Liver (tissue), 9 donors: ENCODE measurements around the gene RWDD3. TPM values are rescaled to one million over a fixed set of nuclear protein-coding genes. Genes with fewer than 3 reads are reported as not detected.

Experiments
- DNase-seq: peaks from one replicate; pipeline ENCODE4 v3.0.0-alpha.2; 2017; ENCODE audit warnings: low spot score
- H3K27ac ChIP-seq, 2 donors: one replicate each; pipeline ENCODE4 v1.7.0; 2013; ENCODE audit warnings: inconsistent platforms in 2 of 2, low read length in 2 of 2, control low read depth in 1 of 2, low read depth in 1 of 2, mild to moderate bottlenecking in 1 of 2
- H3K27me3 ChIP-seq, 4 donors: one replicate each; pipeline versions ENCODE4 v1.6.1 to v1.7.0; 2013; ENCODE audit warnings: low read length in 3 of 4, inconsistent platforms in 1 of 4, mild to moderate bottlenecking in 1 of 4, moderate library complexity in 1 of 4; ENCODE audit not compliant: control insufficient read depth in 4 of 4, insufficient read depth in 4 of 4
- H3K36me3 ChIP-seq, 4 donors: one replicate each; pipeline versions ENCODE4 v1.6.1 to v1.7.0; 2013; ENCODE audit warnings: low read length in 3 of 4, mild to moderate bottlenecking in 3 of 4, low read depth in 1 of 4, moderate library complexity in 1 of 4; ENCODE audit not compliant: control insufficient read depth in 4 of 4, insufficient read depth in 3 of 4
- H3K4me1 ChIP-seq, 4 donors: one replicate each; pipeline versions ENCODE4 v1.6.1 to v1.7.0; 2013; ENCODE audit warnings: low read length in 3 of 4, mild to moderate bottlenecking in 3 of 4, moderate library complexity in 1 of 4; ENCODE audit not compliant: control insufficient read depth in 4 of 4, insufficient read depth in 4 of 4
- H3K4me3 ChIP-seq, 3 donors: one replicate each; pipeline versions ENCODE4 v1.6.1 to v1.7.0; 2013; ENCODE audit warnings: low read length in 3 of 3, control low read depth in 1 of 3, low read depth in 1 of 3, mild to moderate bottlenecking in 1 of 3
- H3K9ac ChIP-seq, 2 donors: one replicate each; pipeline ENCODE4 v1.7.0; 2013; ENCODE audit warnings: low read length in 2 of 2, mild to moderate bottlenecking in 2 of 2, moderate library complexity in 2 of 2, control low read depth in 1 of 2, low read depth in 1 of 2
- H3K9me3 ChIP-seq, 4 donors: one replicate each; pipeline versions ENCODE4 v1.6.1 to v1.7.0; 2013; ENCODE audit warnings: low read length in 3 of 4; ENCODE audit not compliant: control insufficient read depth in 4 of 4
- ATF3 ChIP-seq: IDR thresholded peaks from 2 replicates; pipeline ENCODE4 v1.6.1; 2016; ENCODE audit warnings: antibody characterized with exemption
- CTCF ChIP-seq: fragments of 150-350 bp; IDR thresholded peaks from 2 replicates; pipeline ENCODE4 v1.5.1; 2017; ENCODE audit warnings: improper control_type of control experiment, low read depth, low read length; ENCODE audit not compliant: missing input control
- EGR1 ChIP-seq, 2 donors: IDR thresholded peaks; 2 replicates each; pipeline ENCODE4 v1.6.1; 2016 to 2018; ENCODE audit warnings: antibody characterized with exemption in 2 of 2, low read depth in 2 of 2
- FOXA1 ChIP-seq: IDR thresholded peaks from 2 replicates; pipeline ENCODE4 v1.6.1; 2016; ENCODE audit warnings: antibody characterized with exemption
- FOXA2 ChIP-seq: IDR thresholded peaks from 2 replicates; pipeline ENCODE4 v1.6.1; 2016; ENCODE audit warnings: antibody characterized with exemption
- GABPA ChIP-seq, 2 donors: IDR thresholded peaks in 1 of 2; conservative IDR thresholded peaks in 1 of 2; 2 replicates each; pipeline ENCODE4 v1.6.1; 2016; ENCODE audit warnings: antibody characterized with exemption in 2 of 2, mild to moderate bottlenecking in 1 of 2, moderate library complexity in 1 of 2
- HNF4A ChIP-seq, 2 donors: conservative IDR thresholded peaks; 2 replicates each; pipeline ENCODE4 v1.6.1; 2016; ENCODE audit warnings: antibody characterized with exemption in 2 of 2, mild to moderate bottlenecking in 2 of 2
- HNF4G ChIP-seq: IDR thresholded peaks from 2 replicates; pipeline ENCODE4 v1.6.1; 2016; ENCODE audit warnings: antibody characterized with exemption
- JUND ChIP-seq, 2 donors: IDR thresholded peaks; 2 replicates each; pipeline ENCODE4 v1.6.1; 2016; ENCODE audit warnings: antibody characterized with exemption in 2 of 2
- MAX ChIP-seq: IDR thresholded peaks from 2 replicates; pipeline ENCODE4 v1.6.1; 2016; ENCODE audit warnings: antibody characterized with exemption
- NR2F2 ChIP-seq: IDR thresholded peaks from 2 replicates; pipeline ENCODE4 v1.6.1; 2016; ENCODE audit warnings: antibody characterized with exemption
- RAD21 ChIP-seq, 2 donors: IDR thresholded peaks; 2 replicates each; pipeline ENCODE4 v1.6.1; 2016; ENCODE audit warnings: antibody characterized with exemption in 2 of 2, mild to moderate bottlenecking in 2 of 2
- RXRA ChIP-seq, 2 donors: IDR thresholded peaks; 2 replicates each; pipeline ENCODE4 v1.6.1; 2017 to 2018; ENCODE audit warnings: antibody characterized with exemption in 2 of 2, mild to moderate bottlenecking in 1 of 2
- SP1 ChIP-seq: IDR thresholded peaks from 2 replicates; pipeline ENCODE4 v1.6.1; 2018; ENCODE audit warnings: antibody characterized with exemption, mild to moderate bottlenecking
- TAF1 ChIP-seq: conservative IDR thresholded peaks from 2 replicates; pipeline ENCODE4 v1.6.1; 2016; ENCODE audit warnings: antibody characterized with exemption, mild to moderate bottlenecking
- YY1 ChIP-seq: IDR thresholded peaks from 2 replicates; pipeline ENCODE4 v1.6.1; 2016; ENCODE audit warnings: antibody characterized with exemption, mild to moderate bottlenecking
- WGBS: extraction: QIAGEN DNeasy Blood & Tissue Kit; methylation state at CpG from one replicate; pipeline ENCODE4 v1.1.7; 2013; 5-methylcytosine and 5-hydroxymethylcytosine counted together
- polyA plus RNA-seq, 2 donors: library from polyadenylated mRNA; stranded (reverse) in 1 of 2; unstranded in 1 of 2; fragments of 200-250 nt in 1 of 2; fragments of >200 nt in 1 of 2; fragmentation: Nextera tagmentation in 1 of 2; extraction: Ambion mirVana in 1 of 2; gene quantifications; one replicate each; pipeline versions ENCODE4 v1.2.1 to v1.2.3, GENCODE V29; 2013 to 2015
- total RNA-seq, 2 donors: library from RNA; depleted of rRNA; stranded (reverse); fragments of >200 nt; gene quantifications; one replicate each; pipeline ENCODE4 v1.2.3, GENCODE V29; 2014
- TF ChIP-seq, protein P1 (sequence below): IDR thresholded peaks from 2 replicates; pipeline ENCODE4 v1.6.1; 2016; ENCODE audit warnings: antibody characterized with exemption
- TF ChIP-seq, protein P2 (sequence below): IDR thresholded peaks from 2 replicates; pipeline ENCODE4 v1.6.1; 2016; ENCODE audit warnings: antibody characterized with exemption, mild to moderate bottlenecking
- donor health status: healthy.
- donor health status: healthy.
- donor health status: healthy.
- donor health status: healthy.
- donor health status: healthy.

Gene RWDD3
- total and polyA plus RNA-seq, 4 donors, result 5.8 to 11.1 (median 7.0) TPM

GRCh38 chr1:95217371-95217770 lies 16.6 kb upstream of the RWDD3 start:
- Histone ChIP-seq H3K27me3 (no peaks in the 10 kb centered on the region), H3K36me3 (peaks cover 0 to 3% (median 2%) of the 10 kb centered on the region in 4 donors), H3K9me3 (no peaks in the 10 kb centered on the region), H3K4me1 (no peaks in the 10 kb centered on the region), H3K4me3 (no peak overlapping the region), H3K27ac (no peak overlapping the region), H3K9ac (no peak overlapping the region)
- no peak for DNase-seq
- WGBS, result 86% methylated on average over 1 of the region's 1 CpG
- TF ChIP-seq CTCF, result no peak
- TF ChIP-seq ATF3, result no peak
- TF ChIP-seq JUND (IDR thresholded peaks at IDR 0.05), result no peak
- no peak for TF ChIP-seq FOXA1
- TF ChIP-seq TAF1, result no peak
- TF ChIP-seq, protein P1, sequence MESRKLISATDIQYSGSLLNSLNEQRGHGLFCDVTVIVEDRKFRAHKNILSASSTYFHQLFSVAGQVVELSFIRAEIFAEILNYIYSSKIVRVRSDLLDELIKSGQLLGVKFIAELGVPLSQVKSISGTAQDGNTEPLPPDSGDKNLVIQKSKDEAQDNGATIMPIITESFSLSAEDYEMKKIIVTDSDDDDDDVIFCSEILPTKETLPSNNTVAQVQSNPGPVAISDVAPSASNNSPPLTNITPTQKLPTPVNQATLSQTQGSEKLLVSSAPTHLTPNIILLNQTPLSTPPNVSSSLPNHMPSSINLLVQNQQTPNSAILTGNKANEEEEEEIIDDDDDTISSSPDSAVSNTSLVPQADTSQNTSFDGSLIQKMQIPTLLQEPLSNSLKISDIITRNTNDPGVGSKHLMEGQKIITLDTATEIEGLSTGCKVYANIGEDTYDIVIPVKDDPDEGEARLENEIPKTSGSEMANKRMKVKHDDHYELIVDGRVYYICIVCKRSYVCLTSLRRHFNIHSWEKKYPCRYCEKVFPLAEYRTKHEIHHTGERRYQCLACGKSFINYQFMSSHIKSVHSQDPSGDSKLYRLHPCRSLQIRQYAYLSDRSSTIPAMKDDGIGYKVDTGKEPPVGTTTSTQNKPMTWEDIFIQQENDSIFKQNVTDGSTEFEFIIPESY, result no peak
- no peak for TF ChIP-seq EGR1 (IDR thresholded peaks at IDR 0.05; ENCODE audit: low read depth in 2 of 2)
- TF ChIP-seq HNF4A (conservative IDR thresholded peaks at IDR 0.05), result no peak

- TF ChIP-seq SP1, result no peak
- TF ChIP-seq MAX, result no peak
- no peak for TF ChIP-seq RAD21 (IDR thresholded peaks at IDR 0.05)
- TF ChIP-seq FOXA1, result no peak
- no peak for TF ChIP-seq YY1
- TF ChIP-seq HNF4A (conservative IDR thresholded peaks at IDR 0.05), result no peak
- no peak for TF ChIP-seq GABPA (IDR thresholded peaks at IDR 0.05 in 1 of 2, conservative IDR thresholded peaks at IDR 0.05 in 1 of 2)
- no peak for TF ChIP-seq HNF4G
- TF ChIP-seq, protein P1, result no peak
- no peak for TF ChIP-seq JUND (IDR thresholded peaks at IDR 0.05)
- TF ChIP-seq RXRA (IDR thresholded peaks at IDR 0.05), result no peak
- TF ChIP-seq, protein P2, sequence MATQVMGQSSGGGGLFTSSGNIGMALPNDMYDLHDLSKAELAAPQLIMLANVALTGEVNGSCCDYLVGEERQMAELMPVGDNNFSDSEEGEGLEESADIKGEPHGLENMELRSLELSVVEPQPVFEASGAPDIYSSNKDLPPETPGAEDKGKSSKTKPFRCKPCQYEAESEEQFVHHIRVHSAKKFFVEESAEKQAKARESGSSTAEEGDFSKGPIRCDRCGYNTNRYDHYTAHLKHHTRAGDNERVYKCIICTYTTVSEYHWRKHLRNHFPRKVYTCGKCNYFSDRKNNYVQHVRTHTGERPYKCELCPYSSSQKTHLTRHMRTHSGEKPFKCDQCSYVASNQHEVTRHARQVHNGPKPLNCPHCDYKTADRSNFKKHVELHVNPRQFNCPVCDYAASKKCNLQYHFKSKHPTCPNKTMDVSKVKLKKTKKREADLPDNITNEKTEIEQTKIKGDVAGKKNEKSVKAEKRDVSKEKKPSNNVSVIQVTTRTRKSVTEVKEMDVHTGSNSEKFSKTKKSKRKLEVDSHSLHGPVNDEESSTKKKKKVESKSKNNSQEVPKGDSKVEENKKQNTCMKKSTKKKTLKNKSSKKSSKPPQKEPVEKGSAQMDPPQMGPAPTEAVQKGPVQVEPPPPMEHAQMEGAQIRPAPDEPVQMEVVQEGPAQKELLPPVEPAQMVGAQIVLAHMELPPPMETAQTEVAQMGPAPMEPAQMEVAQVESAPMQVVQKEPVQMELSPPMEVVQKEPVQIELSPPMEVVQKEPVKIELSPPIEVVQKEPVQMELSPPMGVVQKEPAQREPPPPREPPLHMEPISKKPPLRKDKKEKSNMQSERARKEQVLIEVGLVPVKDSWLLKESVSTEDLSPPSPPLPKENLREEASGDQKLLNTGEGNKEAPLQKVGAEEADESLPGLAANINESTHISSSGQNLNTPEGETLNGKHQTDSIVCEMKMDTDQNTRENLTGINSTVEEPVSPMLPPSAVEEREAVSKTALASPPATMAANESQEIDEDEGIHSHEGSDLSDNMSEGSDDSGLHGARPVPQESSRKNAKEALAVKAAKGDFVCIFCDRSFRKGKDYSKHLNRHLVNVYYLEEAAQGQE, result no peak
- TF ChIP-seq TAF1, result no peak
- TF ChIP-seq EGR1 (IDR thresholded peaks at IDR 0.05; ENCODE audit: low read depth in 2 of 2), result no peak
- TF ChIP-seq ATF3, result no peak
- TF ChIP-seq CTCF, result no peak
- no peak for TF ChIP-seq FOXA2
- TF ChIP-seq NR2F2, result no peak
- Histone ChIP-seq H3K4me1 (no peaks in the 10 kb centered on the region), H3K9me3 (no peaks in the 10 kb centered on the region), H3K27ac (no peak overlapping the region), H3K27me3 (no peaks in the 10 kb centered on the region), H3K4me3 (no peak overlapping the region), H3K9ac (no peak overlapping the region), H3K36me3 (peaks cover 0 to 3% (median 2%) of the 10 kb centered on the region in 4 donors)
- 93% methylated on average over 4 of the region's 4 CpGs for WGBS
- no peak for DNase-seq
Measured at GRCh38 chr1:95219407-95219806, 14.6 kb upstream of the RWDD3 start.
